IMR-90 (cell line): ENCODE data around the gene ZMIZ1. TPM values are rescaled to one million over a fixed set of nuclear protein-coding genes. Genes with fewer than 3 reads are reported as not detected.

Source experiments
- ATAC-seq: fragments of 200-7000 bp; cut with Tn5 transposase; 2 replicates; pipeline ENCODE4 v1.9.1; 2020; ENCODE audit warnings: low read depth, mild to moderate bottlenecking, moderate library complexity
- BruUV-seq: library from RNA; stranded (reverse); fragments of 400-500 nt; replicated peaks from 2 replicates; lab custom pipeline; 2021; lab: Mats Ljungman, UMichigan
- CTCF ChIA-PET: fragments of 300-600 bp; formaldehyde crosslinking; extraction: SDS; loops from one replicate; lab custom pipeline; 2021; ENCODE audit warnings: antibody characterized with exemption; lab: Yijun Ruan, JAX
- POLR2A ChIA-PET: fragments of 300-600 bp; sonication (Branson Sonifier 250); formaldehyde crosslinking; loops from one replicate; lab custom pipeline; 2022; ENCODE audit warnings: antibody characterized with exemption; ENCODE audit not compliant: unreplicated experiment; lab: Charles Lee
- DNase-seq: peaks from one replicate; pipeline ENCODE4 v3.0.0; 2013
- H2AFZ ChIP-seq: replicated peaks from 2 replicates; pipeline ENCODE3; 2013; ENCODE audit warnings: low read length, mild to moderate bottlenecking; ENCODE audit not compliant: poor library complexity
- H2AK5ac ChIP-seq: 2 replicates; pipeline ENCODE4 v1.6.1; 2013; ENCODE audit warnings: low read depth, low read length, inconsistent platforms
- H2AK9ac ChIP-seq: replicated peaks from 2 replicates; pipeline ENCODE3; 2013; ENCODE audit warnings: mild to moderate bottlenecking, low read depth, low read length, moderate library complexity; ENCODE audit not compliant: poor library complexity
- H2BK120ac ChIP-seq: 2 replicates; pipeline ENCODE4 v1.6.1; 2013; ENCODE audit warnings: low read depth, low read length, inconsistent platforms
- H2BK15ac ChIP-seq: 3 replicates; pipeline ENCODE4 v1.6.1; 2013; ENCODE audit warnings: low read depth, low read length, inconsistent platforms
- H2BK20ac ChIP-seq: 2 replicates; pipeline ENCODE4 v1.6.1; 2013; ENCODE audit warnings: low read depth, mild to moderate bottlenecking, inconsistent platforms, low read length, moderate library complexity
- H2BK5ac ChIP-seq: 2 replicates; pipeline ENCODE4 v1.6.1; 2013; ENCODE audit warnings: mild to moderate bottlenecking, low read depth, low read length, inconsistent platforms; ENCODE audit not compliant: poor library complexity, severe bottlenecking
- H3K14ac ChIP-seq: replicated peaks from 2 replicates; pipeline ENCODE4 v1.6.1; 2013; ENCODE audit warnings: low read depth, low read length, inconsistent platforms
- H3K18ac ChIP-seq: 2 replicates; pipeline ENCODE4 v1.6.1; 2013; ENCODE audit warnings: low read depth, low read length, control low read depth
- H3K23ac ChIP-seq: 2 replicates; pipeline ENCODE4 v1.6.1; 2013; ENCODE audit warnings: low read depth, low read length, inconsistent platforms
- H3K27ac ChIP-seq: 2 replicates; pipeline ENCODE4 v1.5.1; 2013; ENCODE audit warnings: mild to moderate bottlenecking, control low read depth, low read length; ENCODE audit not compliant: insufficient read depth
- H3K27me3 ChIP-seq: 2 replicates; pipeline ENCODE4 v1.6.1; 2013; ENCODE audit warnings: low read length; ENCODE audit not compliant: control insufficient read depth, insufficient read depth
- H3K36me3 ChIP-seq: 2 replicates; pipeline ENCODE4 v1.6.1; 2013; ENCODE audit warnings: low read length, mixed read lengths; ENCODE audit not compliant: control insufficient read depth, insufficient read depth
- H3K4ac ChIP-seq: 2 replicates; pipeline ENCODE4 v1.6.1; 2013; ENCODE audit warnings: low read depth, low read length, inconsistent platforms
- H3K4me1 ChIP-seq: 2 replicates; pipeline ENCODE4 v1.6.1; 2013; ENCODE audit warnings: low read length, mixed read lengths; ENCODE audit not compliant: control insufficient read depth, insufficient read depth
- H3K4me2 ChIP-seq: 2 replicates; pipeline ENCODE4 v1.6.1; 2013; ENCODE audit warnings: low read depth, mild to moderate bottlenecking, control low read depth, low read length, moderate library complexity
- H3K4me3 ChIP-seq: 2 replicates; pipeline ENCODE4 v1.5.1; 2013; ENCODE audit warnings: low read depth, mild to moderate bottlenecking, control low read depth, low read length, moderate library complexity; ENCODE audit not compliant: insufficient read depth
- H3K56ac ChIP-seq: 2 replicates; pipeline ENCODE4 v1.6.1; 2013; ENCODE audit warnings: low read length, inconsistent platforms; ENCODE audit not compliant: insufficient read depth; ENCODE audit errors: extremely low read depth
- H3K79me1 ChIP-seq, 2 experiments: 2 replicates each; pipeline ENCODE4 v1.6.1; 2013; ENCODE audit warnings: low read length in 2 of 2, inconsistent platforms in 1 of 2, low read depth in 1 of 2
- H3K9ac ChIP-seq: 2 replicates; pipeline ENCODE4 v1.6.1; 2013; ENCODE audit warnings: low read depth, low read length, control low read depth
- H3K9me1 ChIP-seq: 2 replicates; pipeline ENCODE4 v1.6.1; 2013; ENCODE audit warnings: low read length, inconsistent platforms; ENCODE audit not compliant: insufficient read depth
- H3K9me3 ChIP-seq: 2 replicates; pipeline ENCODE4 v1.6.1; 2013; ENCODE audit warnings: low read length; ENCODE audit not compliant: control insufficient read depth, insufficient read depth
- H4K20me1 ChIP-seq: 2 replicates; pipeline ENCODE4 v1.6.1; 2013; ENCODE audit warnings: low read length, inconsistent platforms; ENCODE audit not compliant: insufficient read depth
- H4K5ac ChIP-seq: 2 replicates; pipeline ENCODE4 v1.6.1; 2013; ENCODE audit warnings: mild to moderate bottlenecking, low read depth, low read length, control low read depth
- H4K8ac ChIP-seq, 2 experiments: 2 replicates each; pipeline ENCODE4 v1.6.1; 2013; ENCODE audit warnings: low read depth in 2 of 2, low read length in 2 of 2, control low read depth in 1 of 2, inconsistent platforms in 1 of 2
- H4K91ac ChIP-seq: 2 replicates; pipeline ENCODE4 v1.6.1; 2013; ENCODE audit warnings: low read depth, low read length, inconsistent platforms; ENCODE audit not compliant: insufficient read depth
- MAFK ChIP-seq: IDR thresholded peaks from 2 replicates; pipeline ENCODE4 v1.6.1; 2012; ENCODE audit warnings: low read depth, low read length, improper control_type of control experiment
- MXI1 ChIP-seq: IDR thresholded peaks from 2 replicates; pipeline ENCODE4 v1.6.1; 2012; ENCODE audit warnings: low read depth, mild to moderate bottlenecking, low read length, moderate library complexity, borderline replicate concordance
- NFE2L2 ChIP-seq: fragments of 150-350 bp; IDR thresholded peaks from 2 replicates; pipeline ENCODE4 v1.6.1; 2016; ENCODE audit warnings: low read depth, mild to moderate bottlenecking, low read length
- POLR2A ChIP-seq: IDR thresholded peaks from 2 replicates; pipeline ENCODE4 v1.6.1; 2012; ENCODE audit warnings: mild to moderate bottlenecking, low read depth, low read length
- RAD21 ChIP-seq: IDR thresholded peaks from 2 replicates; pipeline ENCODE4 v1.6.1; 2012; ENCODE audit warnings: low read length, improper control_type of control experiment
- WGBS, 2 experiments: methylation state at CpG; one replicate each; pipeline versions ENCODE4 v1.1.5 to v1.1.7; 2013; ENCODE audit warnings: missing lambda C conversion rate in 2 of 2; ENCODE audit not compliant: insufficient read length in 1 of 2; ENCODE audit errors: extremely low coverage in 2 of 2; 5-methylcytosine and 5-hydroxymethylcytosine counted together
- dilution Hi-C: fragments of 300-500 bp; cut with HindIII; formaldehyde crosslinking; loops from one replicate; pipeline ENCODE4 v1.14.3; 2018; ENCODE audit warnings: low sequenced_read_pairs; ENCODE audit not compliant: unreplicated experiment
- in situ Hi-C: fragments of 300-500 bp; cut with MboI; formaldehyde crosslinking; loops from 3 replicates; pipeline ENCODE4 v1.14.3; 2019; ENCODE audit warnings: low sequenced_read_pairs, inconsistent platforms, mixed read lengths
- intact Hi-C: fragments of 100-400 bp; cut with micrococcal nuclease; formaldehyde crosslinking; loops from 2 replicates; pipeline ENCODE4 v1.10.0; 2022
- polyA plus RNA-seq, 3 experiments: library from polyadenylated mRNA; depleted of rRNA; stranded (reverse); fragments of >200 nt; gene quantifications; 2 replicates each; pipeline ENCODE4 v1.2.3, GENCODE V29; 2012; ENCODE audit warnings: low replicate concordance in 1 of 3
- total RNA-seq: library from RNA; depleted of rRNA; stranded (reverse); fragments of >200 nt; gene quantifications from 2 replicates; pipeline ENCODE4 v1.2.3, GENCODE V29; 2012
- TF ChIP-seq, protein P1 (sequence below): fragments of 150-350 bp; IDR thresholded peaks from 2 replicates; pipeline ENCODE4 v1.6.1; 2016; ENCODE audit warnings: low read depth, mild to moderate bottlenecking, low read length, moderate library complexity, borderline replicate concordance

ZMIZ1 gene
- total and polyA plus RNA-seq, 2 of the 4 experiments (the other 2 are of a cell fraction): 6.6 to 48.7 TPM

DNA sequence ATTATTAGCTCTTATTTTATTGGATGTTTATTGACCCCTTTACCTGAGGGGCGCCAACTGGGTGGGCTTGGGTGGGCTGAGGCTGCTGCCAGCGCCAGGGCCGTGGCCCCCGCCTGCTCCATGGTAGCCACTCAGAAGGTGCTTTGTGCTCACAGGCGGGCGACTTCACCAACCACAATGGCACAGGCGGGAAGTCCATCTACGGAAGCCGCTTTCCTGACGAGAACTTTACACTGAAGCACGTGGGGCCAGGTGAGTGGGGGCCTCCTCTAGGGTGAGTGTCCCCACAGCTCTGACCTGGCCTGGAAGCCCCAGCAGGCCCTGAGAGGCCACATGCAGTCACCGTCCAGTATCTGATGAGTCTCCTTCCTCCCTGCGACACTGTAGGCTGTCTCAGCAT lies 282.6 kb downstream of the ZMIZ1 start:
- CTCF ChIA-PET: no interaction called here
- Histone ChIP-seq H2BK120ac (no peak overlapping the region), H3K36me3 (peaks cover 66% of the 10 kb centered on the region), H2BK20ac (no peak overlapping the region), H3K9me3 (no peaks in the 10 kb centered on the region), H2BK15ac (no peak overlapping the region), H4K8ac (no peak overlapping the region), H3K18ac (no peak overlapping the region), H2AK5ac (no peak overlapping the region), H3K9me1 (peaks cover 24% of the 10 kb centered on the region), H3K27ac (no peak overlapping the region), H4K20me1 (peaks cover 61% of the 10 kb centered on the region), H2AFZ (no peak overlapping the region), H3K56ac (no peak overlapping the region), H3K4me2 (no peak overlapping the region), H4K5ac (no peak overlapping the region), H4K91ac (no peak overlapping the region), H3K23ac (no peak overlapping the region), H2AK9ac (no peak overlapping the region), H3K27me3 (no peaks in the 10 kb centered on the region), H3K9ac (no peak overlapping the region), H3K14ac (no peak overlapping the region), H2BK5ac (no peak overlapping the region), H3K4me1 (peaks cover 15% of the 10 kb centered on the region), H3K79me1 (peaks cover 30 to 74% of the 10 kb centered on the region in 2 experiments), H3K4ac (no peak overlapping the region), H3K4me3 (no peak overlapping the region)
- no TSS peak for BruUV-seq
- intact Hi-C loops: no loop called here
- 96% methylated on average over 4 of the region's 13 CpGs; no CpG with 5 or more reads in 1 of the 2 experiments for WGBS, 2 experiments
- in situ Hi-C loops: no loop called here
- ATAC-seq (no peak), DNase-seq (no peak)
- POLR2A ChIA-PET: no interaction called here
- dilution Hi-C loops: no loop called here
- no peak for TF ChIP-seq MAFK
- TF ChIP-seq, protein P1, sequence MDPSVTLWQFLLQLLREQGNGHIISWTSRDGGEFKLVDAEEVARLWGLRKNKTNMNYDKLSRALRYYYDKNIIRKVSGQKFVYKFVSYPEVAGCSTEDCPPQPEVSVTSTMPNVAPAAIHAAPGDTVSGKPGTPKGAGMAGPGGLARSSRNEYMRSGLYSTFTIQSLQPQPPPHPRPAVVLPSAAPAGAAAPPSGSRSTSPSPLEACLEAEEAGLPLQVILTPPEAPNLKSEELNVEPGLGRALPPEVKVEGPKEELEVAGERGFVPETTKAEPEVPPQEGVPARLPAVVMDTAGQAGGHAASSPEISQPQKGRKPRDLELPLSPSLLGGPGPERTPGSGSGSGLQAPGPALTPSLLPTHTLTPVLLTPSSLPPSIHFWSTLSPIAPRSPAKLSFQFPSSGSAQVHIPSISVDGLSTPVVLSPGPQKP: no peak
- TF ChIP-seq RAD21: no peak
- no peak for TF ChIP-seq MXI1
- TF ChIP-seq POLR2A: no peak
- no peak for TF ChIP-seq NFE2L2
